ENCODE data around the gene UBTF. TPM values are rescaled to one million over a fixed set of nuclear protein-coding genes. Genes with fewer than 3 reads are reported as not detected.
A peak's percentile ranks its signal among the peaks of the same experiment; 100 is the strongest.

Gene UBTF
- total and polyA plus RNA-seq, 2 of the 8 experiments (the other 6 are each of a cell fraction or from before 2014, with no cell fraction given), result 14.7 to 106 TPM

DNA sequence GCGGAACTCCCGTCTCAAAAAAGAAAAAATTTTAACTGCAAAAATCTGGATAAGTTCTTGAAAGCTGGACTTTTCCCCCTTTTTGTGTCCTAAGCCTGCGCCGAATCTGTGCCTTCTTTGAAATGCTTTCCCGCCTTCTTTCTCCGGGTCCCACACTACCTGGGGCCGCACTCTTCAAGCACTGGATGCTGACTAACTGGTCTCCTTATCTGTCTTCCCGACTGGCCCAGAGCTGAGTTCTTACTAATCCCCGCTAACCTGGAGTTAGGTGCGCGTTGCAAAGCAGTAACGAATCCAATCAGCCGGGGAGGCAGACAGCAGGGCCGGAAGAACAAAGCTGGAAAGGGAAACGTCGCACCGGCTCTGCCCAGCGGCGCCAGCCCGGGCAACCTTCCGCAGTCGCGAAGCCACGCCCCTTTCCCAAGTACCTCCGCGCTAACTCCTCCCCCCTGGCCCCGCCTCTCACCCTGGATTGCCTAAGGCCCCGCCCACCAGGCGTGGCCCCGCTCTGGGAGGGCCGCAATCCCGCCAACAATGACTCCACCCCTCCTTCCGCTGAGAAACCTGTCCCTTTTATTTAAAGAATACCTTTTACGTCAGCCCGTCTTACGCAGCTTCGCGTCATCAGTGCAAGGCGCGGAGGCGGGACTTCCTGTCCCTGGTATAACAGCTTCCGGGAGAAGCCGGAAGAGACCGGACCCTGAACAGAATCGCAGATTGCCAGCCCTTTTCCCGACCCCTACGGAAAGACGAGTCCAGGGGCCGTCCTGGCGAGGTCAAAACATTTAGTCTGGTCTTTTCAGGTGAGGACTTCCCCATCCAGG lies 33.0 kb downstream of the UBTF start, which contains the start of gene TMUB2 (continued):
- no peak for TF ChIP-seq CHD7 (IDR thresholded peaks at IDR 0.05; ENCODE audit: insufficient replicate concordance, low read length)
- TF ChIP-seq BCL11A (IDR thresholded peaks at IDR 0.05; ENCODE audit: low read depth in 2 of 2, low read length in 2 of 2), result no peak
- TF ChIP-seq PHF8 (conservative IDR thresholded peaks at IDR 0.05; ENCODE audit: low read depth, low read length), result peak; percentile 80
- no peak for TF ChIP-seq TEAD4 (IDR thresholded peaks at IDR 0.05; ENCODE audit: low read depth, low read length)
- no peak for TF ChIP-seq E2F6 (IDR thresholded peaks at IDR 0.05)
- peak; percentile 99 for TF ChIP-seq CREB1 (IDR thresholded peaks at IDR 0.05)
- TF ChIP-seq TAF1 (IDR thresholded peaks at IDR 0.05; ENCODE audit: low read depth, low read length), result peak; percentile 94
- TF ChIP-seq MAX (IDR thresholded peaks at IDR 0.05), result 0 out of 2 replicates have a peak, but pooled peaks have one; percentile 13
- no peak for TF ChIP-seq ZNF274 (IDR thresholded peaks at IDR 0.05; ENCODE audit: borderline replicate concordance, extremely low read depth, low read length)
